K562 (cell line): ENCODE results near the gene P2RY6. TPM values are rescaled to one million over a fixed set of nuclear protein-coding genes. Genes with fewer than 3 reads are reported as not detected.

Experiments used
- CC2D1A ChIP-seq: fragments of 450-650 bp; IDR thresholded peaks from 2 replicates; pipeline ENCODE4 v1.6.1; 2017; ENCODE audit warnings: mild to moderate bottlenecking
- CEBPG ChIP-seq, 3 experiments: fragments of 200-800 bp in 1 of 3; sonication (Bioruptor generic) in 1 of 3; sonication (generic) in 1 of 3; formaldehyde crosslinking in 1 of 3; IDR thresholded peaks in 2 of 3; conservative IDR thresholded peaks in 1 of 3; 2 replicates each; pipeline versions ENCODE4 v1.6.1 to v1.8.0; 2016 to 2022; ENCODE audit warnings: missing compliant biosample characterization in 2 of 3, missing genetic modification characterization in 2 of 3, mild to moderate bottlenecking in 1 of 3, missing genetic modification reagents in 1 of 3
- CREM ChIP-seq: IDR thresholded peaks from 2 replicates; pipeline ENCODE4 v1.6.1; 2014; ENCODE audit warnings: antibody characterized with exemption, low read depth
- ETV1 ChIP-seq: fragments of 450-650 bp; conservative IDR thresholded peaks from 2 replicates; pipeline ENCODE4 v1.6.1; 2016; ENCODE audit warnings: missing genetic modification characterization, control low read depth, low read depth, missing compliant biosample characterization
- ETV6 ChIP-seq, 3 experiments: fragments of 150-350 bp in 1 of 3; sonication (generic) in 1 of 3; formaldehyde crosslinking in 1 of 3; IDR thresholded peaks; 2 replicates each; pipeline versions ENCODE4 v1.6.1 to v1.8.0; 2014 to 2022; ENCODE audit warnings: borderline replicate concordance in 2 of 3, low read depth in 2 of 3, antibody characterized with exemption in 1 of 3, low read length in 1 of 3, mild to moderate bottlenecking in 1 of 3, missing genetic modification reagents in 1 of 3
- FOXK2 ChIP-seq, 2 experiments: fragments of 450-650 bp; IDR thresholded peaks in 1 of 2; conservative IDR thresholded peaks in 1 of 2; 2 replicates each; pipeline ENCODE4 v1.6.1; 2016; ENCODE audit warnings: low read depth in 2 of 2, mild to moderate bottlenecking in 1 of 2
- HMGN3 ChIP-seq: IDR thresholded peaks from 2 replicates; pipeline ENCODE4 v1.6.1; 2011; ENCODE audit warnings: borderline replicate concordance, low read depth, mild to moderate bottlenecking, mixed read lengths, low read length; ENCODE audit not compliant: insufficient read length; ENCODE audit errors: extremely low read depth
- PHF8 ChIP-seq: fragments of 200-600 bp; sonication (generic); IDR thresholded peaks from 2 replicates; pipeline ENCODE4 v1.6.1; 2012; ENCODE audit warnings: mixed run types, mild to moderate bottlenecking, inconsistent platforms, low read length, moderate library complexity, borderline replicate concordance
- POLR2AphosphoS5 ChIP-seq: IDR thresholded peaks from 2 replicates; pipeline ENCODE4 v1.6.1; 2011; ENCODE audit warnings: mild to moderate bottlenecking, low read depth, low read length, moderate library complexity; ENCODE audit not compliant: control insufficient read depth, insufficient read depth
- POU5F1 ChIP-seq: fragments of 150-350 bp; IDR thresholded peaks from 2 replicates; pipeline ENCODE4 v1.6.1; 2014; ENCODE audit warnings: borderline replicate concordance, low read length, low read depth, mild to moderate bottlenecking; ENCODE audit not compliant: partially characterized antibody
- STAG1 ChIP-seq: sonication (generic); formaldehyde crosslinking; IDR thresholded peaks from 2 replicates; pipeline ENCODE4 v1.5.0; 2020; ENCODE audit warnings: missing genetic modification reagents, borderline replicate concordance
- ZNF134 ChIP-seq: fragments of 250-450 bp; sonication (Bioruptor Pico); conservative IDR thresholded peaks from 2 replicates; pipeline ENCODE4 v1.4.0; 2020
- polyA plus RNA-seq, 8 experiments: library from polyadenylated mRNA; depleted of rRNA in 4 of 8; stranded (reverse) in 5 of 8; unstranded in 3 of 8; fragments of >200 nt; fragmentation: Nextera tagmentation in 2 of 8; fragmentation: Illumina TruSeq in 1 of 8; extraction: Ambion mirVana in 2 of 8; extraction: Trizol in 1 of 8; gene quantifications; 2 replicates each; pipeline versions ENCODE4 v1.2.1 to v1.2.3, GENCODE V29; 2011 to 2014; ENCODE audit warnings: inconsistent platforms in 1 of 8, missing spikeins in 1 of 8
- total RNA-seq, 7 experiments: library from RNA; depleted of rRNA in 6 of 7; stranded (reverse); fragments of >200 nt in 6 of 7; fragmentation: Illumina TruSeq in 2 of 7; extraction: Trizol in 2 of 7; gene quantifications; 2 replicates each; pipeline versions ENCODE4 v1.2.1 to v1.2.3, GENCODE V29; 2011 to 2021; ENCODE audit warnings: low replicate concordance in 1 of 7
- TF ChIP-seq, protein P1 (sequence below): fragments of 200-800 bp; sonication (Bioruptor generic); IDR thresholded peaks from 2 replicates; pipeline ENCODE4 v1.6.1; 2017; ENCODE audit warnings: missing genetic modification characterization, missing compliant biosample characterization
- TF ChIP-seq, protein P2 (sequence below), 2 experiments: fragments of 450-650 bp; IDR thresholded peaks; 2 replicates each; pipeline ENCODE4 v1.6.1; 2018; ENCODE audit warnings: mild to moderate bottlenecking in 2 of 2, low read depth in 1 of 2; ENCODE audit not compliant: partially characterized antibody in 2 of 2
- TF ChIP-seq, protein P3 (sequence below), 3 experiments: IDR thresholded peaks in 2 of 3; conservative IDR thresholded peaks in 1 of 3; 2 replicates each; pipeline ENCODE4 v1.5.1; 2011 to 2012; ENCODE audit warnings: low read length in 3 of 3, mild to moderate bottlenecking in 3 of 3, control low read depth in 2 of 3, improper control_type of control experiment in 1 of 3, inconsistent platforms in 1 of 3, low read depth in 1 of 3, mixed read lengths in 1 of 3, moderate library complexity in 1 of 3; ENCODE audit not compliant: insufficient read depth in 2 of 3

P2RY6 gene
- total and polyA plus RNA-seq, 9 of the 15 experiments (the other 6 are each of a cell fraction or from before 2014, with no cell fraction given), result not detected

DNA sequence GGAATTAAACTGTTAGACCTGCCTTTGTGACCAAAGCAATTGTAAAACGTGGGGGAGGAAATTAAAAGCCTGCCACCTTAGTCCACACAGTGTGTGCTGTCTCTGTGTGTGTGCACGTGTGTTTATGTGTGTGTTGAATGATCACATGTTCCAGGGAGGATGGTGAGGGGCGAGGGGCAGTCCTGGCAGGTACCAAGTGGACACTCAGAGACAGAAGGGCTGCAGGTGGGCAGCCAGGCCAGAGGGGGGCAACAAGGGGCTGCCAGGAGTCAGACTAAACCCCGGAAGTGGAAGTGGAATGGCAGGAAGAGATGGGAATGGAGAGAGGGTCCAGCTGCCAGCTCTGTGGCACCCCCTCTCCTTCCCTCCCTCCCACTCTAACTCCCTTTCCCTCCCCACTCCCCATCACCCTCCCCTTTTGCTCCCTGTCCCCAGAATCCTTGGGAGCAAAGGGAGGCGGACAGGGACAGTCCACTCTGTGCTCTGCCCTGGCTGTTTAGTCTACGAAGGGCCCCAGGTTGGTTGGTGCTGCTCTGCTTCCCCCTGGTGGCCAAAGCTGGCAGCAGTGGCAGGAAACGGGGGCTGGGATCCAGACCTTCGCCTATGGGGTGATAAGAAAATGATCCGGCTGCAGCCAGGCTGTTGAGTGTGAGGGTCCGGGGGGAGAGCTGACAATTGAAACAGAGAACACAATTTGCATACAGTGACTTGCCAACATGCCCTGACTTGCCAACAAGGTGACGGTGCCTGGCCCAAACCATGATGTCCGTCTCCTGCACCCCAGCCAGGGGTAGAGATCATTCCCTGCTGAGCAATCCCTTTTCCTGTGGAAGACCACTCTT is 29.7 kb upstream of the P2RY6 start (continued):
- TF ChIP-seq HMGN3 (no peak), PHF8 (peak; percentile 18; the same call in 1 of the 2 replicates), FOXK2 (conservative IDR thresholded peaks at IDR 0.05 in 1 of 2, IDR thresholded peaks at IDR 0.05 in 1 of 2; ENCODE audit: low read depth in 2 of 2) (peak in 1 of 2 experiments; percentile 67; a peak in 2 of 4 replicates), CC2D1A (peak; percentile 86), POU5F1 (peak; percentile 37), ETV6 (IDR thresholded peaks at IDR 0.05; ENCODE audit: borderline replicate concordance in 1 of 2, low read depth in 2 of 2, low read length in 1 of 2) (no peak), ETV6 (CRISPR knock-in tag; IDR thresholded peaks at IDR 0.05; ENCODE audit: borderline replicate concordance) (no peak), CEBPG (CRISPR knock-in tag; IDR thresholded peaks at IDR 0.05) (no peak), CEBPG (tag; conservative IDR thresholded peaks at IDR 0.05 in 1 of 2, IDR thresholded peaks at IDR 0.05 in 1 of 2) (no peak), ZNF134 (CRISPR knock-in tag) (no peak), CREM (0 out of 2 replicates have a peak, but pooled peaks have one; percentile 12), ETV1 (tag) (peak; percentile 56), STAG1 (peak; percentile 82; the same call in 1 of the 2 replicates), POLR2AphosphoS5 (no peak)
- TF ChIP-seq, protein P1, sequence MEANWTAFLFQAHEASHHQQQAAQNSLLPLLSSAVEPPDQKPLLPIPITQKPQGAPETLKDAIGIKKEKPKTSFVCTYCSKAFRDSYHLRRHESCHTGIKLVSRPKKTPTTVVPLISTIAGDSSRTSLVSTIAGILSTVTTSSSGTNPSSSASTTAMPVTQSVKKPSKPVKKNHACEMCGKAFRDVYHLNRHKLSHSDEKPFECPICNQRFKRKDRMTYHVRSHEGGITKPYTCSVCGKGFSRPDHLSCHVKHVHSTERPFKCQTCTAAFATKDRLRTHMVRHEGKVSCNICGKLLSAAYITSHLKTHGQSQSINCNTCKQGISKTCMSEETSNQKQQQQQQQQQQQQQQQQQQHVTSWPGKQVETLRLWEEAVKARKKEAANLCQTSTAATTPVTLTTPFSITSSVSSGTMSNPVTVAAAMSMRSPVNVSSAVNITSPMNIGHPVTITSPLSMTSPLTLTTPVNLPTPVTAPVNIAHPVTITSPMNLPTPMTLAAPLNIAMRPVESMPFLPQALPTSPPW, result peak; percentile 53
- TF ChIP-seq, protein P2, sequence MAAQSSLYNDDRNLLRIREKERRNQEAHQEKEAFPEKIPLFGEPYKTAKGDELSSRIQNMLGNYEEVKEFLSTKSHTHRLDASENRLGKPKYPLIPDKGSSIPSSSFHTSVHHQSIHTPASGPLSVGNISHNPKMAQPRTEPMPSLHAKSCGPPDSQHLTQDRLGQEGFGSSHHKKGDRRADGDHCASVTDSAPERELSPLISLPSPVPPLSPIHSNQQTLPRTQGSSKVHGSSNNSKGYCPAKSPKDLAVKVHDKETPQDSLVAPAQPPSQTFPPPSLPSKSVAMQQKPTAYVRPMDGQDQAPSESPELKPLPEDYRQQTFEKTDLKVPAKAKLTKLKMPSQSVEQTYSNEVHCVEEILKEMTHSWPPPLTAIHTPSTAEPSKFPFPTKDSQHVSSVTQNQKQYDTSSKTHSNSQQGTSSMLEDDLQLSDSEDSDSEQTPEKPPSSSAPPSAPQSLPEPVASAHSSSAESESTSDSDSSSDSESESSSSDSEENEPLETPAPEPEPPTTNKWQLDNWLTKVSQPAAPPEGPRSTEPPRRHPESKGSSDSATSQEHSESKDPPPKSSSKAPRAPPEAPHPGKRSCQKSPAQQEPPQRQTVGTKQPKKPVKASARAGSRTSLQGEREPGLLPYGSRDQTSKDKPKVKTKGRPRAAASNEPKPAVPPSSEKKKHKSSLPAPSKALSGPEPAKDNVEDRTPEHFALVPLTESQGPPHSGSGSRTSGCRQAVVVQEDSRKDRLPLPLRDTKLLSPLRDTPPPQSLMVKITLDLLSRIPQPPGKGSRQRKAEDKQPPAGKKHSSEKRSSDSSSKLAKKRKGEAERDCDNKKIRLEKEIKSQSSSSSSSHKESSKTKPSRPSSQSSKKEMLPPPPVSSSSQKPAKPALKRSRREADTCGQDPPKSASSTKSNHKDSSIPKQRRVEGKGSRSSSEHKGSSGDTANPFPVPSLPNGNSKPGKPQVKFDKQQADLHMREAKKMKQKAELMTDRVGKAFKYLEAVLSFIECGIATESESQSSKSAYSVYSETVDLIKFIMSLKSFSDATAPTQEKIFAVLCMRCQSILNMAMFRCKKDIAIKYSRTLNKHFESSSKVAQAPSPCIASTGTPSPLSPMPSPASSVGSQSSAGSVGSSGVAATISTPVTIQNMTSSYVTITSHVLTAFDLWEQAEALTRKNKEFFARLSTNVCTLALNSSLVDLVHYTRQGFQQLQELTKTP (IDR thresholded peaks at IDR 0.05; ENCODE audit: low read depth in 1 of 2, partially characterized antibody in 2 of 2), result peak in 1 of 2 experiments; percentile 38
- TF ChIP-seq, protein P3, sequence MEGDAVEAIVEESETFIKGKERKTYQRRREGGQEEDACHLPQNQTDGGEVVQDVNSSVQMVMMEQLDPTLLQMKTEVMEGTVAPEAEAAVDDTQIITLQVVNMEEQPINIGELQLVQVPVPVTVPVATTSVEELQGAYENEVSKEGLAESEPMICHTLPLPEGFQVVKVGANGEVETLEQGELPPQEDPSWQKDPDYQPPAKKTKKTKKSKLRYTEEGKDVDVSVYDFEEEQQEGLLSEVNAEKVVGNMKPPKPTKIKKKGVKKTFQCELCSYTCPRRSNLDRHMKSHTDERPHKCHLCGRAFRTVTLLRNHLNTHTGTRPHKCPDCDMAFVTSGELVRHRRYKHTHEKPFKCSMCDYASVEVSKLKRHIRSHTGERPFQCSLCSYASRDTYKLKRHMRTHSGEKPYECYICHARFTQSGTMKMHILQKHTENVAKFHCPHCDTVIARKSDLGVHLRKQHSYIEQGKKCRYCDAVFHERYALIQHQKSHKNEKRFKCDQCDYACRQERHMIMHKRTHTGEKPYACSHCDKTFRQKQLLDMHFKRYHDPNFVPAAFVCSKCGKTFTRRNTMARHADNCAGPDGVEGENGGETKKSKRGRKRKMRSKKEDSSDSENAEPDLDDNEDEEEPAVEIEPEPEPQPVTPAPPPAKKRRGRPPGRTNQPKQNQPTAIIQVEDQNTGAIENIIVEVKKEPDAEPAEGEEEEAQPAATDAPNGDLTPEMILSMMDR (IDR thresholded peaks at IDR 0.05 in 2 of 3, conservative IDR thresholded peaks at IDR 0.05 in 1 of 3; ENCODE audit: insufficient read depth in 2 of 3, low read depth in 1 of 3, low read length in 3 of 3), result peak; percentile 83 to 89 (median 88)
- TF ChIP-seq, all 486 proteins: peak for 49
